Astrocyte (in vitro differentiated cells and primary cell): Measurements from ENCODE around the gene RIMBP2. TPM values are rescaled to one million over a fixed set of nuclear protein-coding genes. Genes with fewer than 3 reads are reported as not detected.

Experiments used
- DNase-seq: peaks from one replicate; pipeline ENCODE4 v3.0.0-alpha.2; 2010; ENCODE audit warnings: low read depth
- FAIRE-seq: peaks from 2 replicates; lab custom pipeline; 2011; peaks lifted over from hg19 to GRCh38; lab: Jason Lieb, UNC
- H2AFZ ChIP-seq: 2 replicates; pipeline ENCODE4 v1.6.0; 2012; ENCODE audit warnings: low read depth, low read length, inconsistent platforms
- H3K27ac ChIP-seq: 2 replicates; pipeline ENCODE4 v1.5.1; 2011; ENCODE audit warnings: low read depth, low read length, inconsistent platforms
- H3K27me3 ChIP-seq: 2 replicates; pipeline ENCODE4 v1.6.0; 2011; ENCODE audit warnings: low read length, inconsistent platforms; ENCODE audit not compliant: insufficient read depth
- H3K36me3 ChIP-seq: 2 replicates; pipeline ENCODE4 v1.5.1; 2011; ENCODE audit warnings: low read length, inconsistent platforms; ENCODE audit not compliant: insufficient read depth
- H3K4me1 ChIP-seq: 2 replicates; pipeline ENCODE4 v1.5.1; 2011; ENCODE audit warnings: low read length, inconsistent platforms; ENCODE audit not compliant: insufficient read depth
- H3K4me2 ChIP-seq: 2 replicates; pipeline ENCODE4 v1.6.0; 2012; ENCODE audit warnings: low read length, inconsistent platforms
- H3K4me3 ChIP-seq: 2 replicates; pipeline ENCODE4 v1.5.1; 2011; ENCODE audit warnings: low read depth, mild to moderate bottlenecking, low read length, inconsistent platforms; ENCODE audit not compliant: insufficient read depth
- H3K79me2 ChIP-seq: 2 replicates; pipeline ENCODE4 v1.6.0; 2012; ENCODE audit warnings: mild to moderate bottlenecking, low read length, inconsistent platforms; ENCODE audit not compliant: insufficient read depth
- H3K9ac ChIP-seq: 2 replicates; pipeline ENCODE4 v1.6.0; 2012; ENCODE audit warnings: mild to moderate bottlenecking, low read length, inconsistent platforms
- H3K9me3 ChIP-seq: 2 replicates; pipeline ENCODE4 v1.5.1; 2012; ENCODE audit warnings: low read depth, mild to moderate bottlenecking, low read length, inconsistent platforms; ENCODE audit not compliant: insufficient read depth
- H4K20me1 ChIP-seq: 2 replicates; pipeline ENCODE4 v1.6.0; 2012; ENCODE audit warnings: low read length, inconsistent platforms; ENCODE audit not compliant: insufficient read depth
- H3K27ac Mint-ChIP-seq: one replicate; pipeline ENCODE4 v1.8.0; 2021; ENCODE audit warnings: mild to moderate bottlenecking, mixed read lengths; ENCODE audit not compliant: unreplicated experiment
- H3K27me3 Mint-ChIP-seq: one replicate; pipeline ENCODE4 v1.8.0; 2021; ENCODE audit warnings: low read depth, mixed read lengths; ENCODE audit not compliant: unreplicated experiment
- H3K36me3 Mint-ChIP-seq: one replicate; pipeline ENCODE4 v1.8.0; 2021; ENCODE audit warnings: low read depth, mixed read lengths; ENCODE audit not compliant: unreplicated experiment
- H3K4me1 Mint-ChIP-seq: one replicate; pipeline ENCODE4 v1.8.0; 2021; ENCODE audit warnings: low read depth, mixed read lengths; ENCODE audit not compliant: unreplicated experiment
- H3K4me3 Mint-ChIP-seq: one replicate; pipeline ENCODE4 v1.8.0; 2021; ENCODE audit warnings: mild to moderate bottlenecking, moderate library complexity, mixed read lengths; ENCODE audit not compliant: unreplicated experiment
- H3K9me3 Mint-ChIP-seq: one replicate; pipeline ENCODE4 v1.8.0; 2021; ENCODE audit warnings: mild to moderate bottlenecking, mixed read lengths; ENCODE audit not compliant: unreplicated experiment
- EZH2 ChIP-seq: IDR thresholded peaks from 2 replicates; pipeline ENCODE4 v1.6.1; 2012; ENCODE audit warnings: mild to moderate bottlenecking, low read length, inconsistent platforms; ENCODE audit not compliant: insufficient read depth
- total RNA-seq: library from RNA; stranded (reverse); gene quantifications from 2 replicates; pipeline ENCODE4 v1.2.1, GENCODE V29; 2021
- TF ChIP-seq, protein P1 (sequence below): IDR thresholded peaks from 2 replicates; pipeline ENCODE4 v1.5.1; 2011; ENCODE audit warnings: low read depth, mild to moderate bottlenecking, inconsistent platforms, low read length, moderate library complexity; ENCODE audit not compliant: insufficient read depth

RIMBP2 gene
- total RNA-seq, 1 donor from 2014 or later: 2.2 TPM

DNA sequence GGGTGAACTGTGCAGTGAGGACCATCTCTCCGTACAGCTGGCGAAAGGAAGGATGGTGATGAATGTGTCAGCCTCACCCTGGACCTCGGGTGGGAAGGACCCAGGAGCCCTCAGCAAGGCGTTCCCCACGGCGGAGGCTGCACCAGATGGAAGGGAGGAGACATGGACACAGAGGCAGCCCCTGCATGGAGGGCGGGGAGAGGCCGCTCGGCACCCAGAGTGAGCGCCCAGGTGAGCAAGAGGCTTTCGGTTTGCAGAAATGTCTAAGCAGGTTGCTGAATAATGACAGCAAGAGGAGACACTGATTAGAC is 268.5 kb downstream of the RIMBP2 start:
- FAIRE-seq: no peak
- Mint-ChIP-seq H3K27ac (no peak overlapping the region), H3K9me3 (peaks cover 23% of the 10 kb centered on the region), H3K4me1 (no peaks in the 10 kb centered on the region), H3K27me3 (peaks cover 11% of the 10 kb centered on the region), H3K36me3 (no peaks in the 10 kb centered on the region), H3K4me3 (no peak overlapping the region)
- no peaks in the 10 kb centered on the region for H4K20me1 ChIP-seq
- no peak for DNase-seq
- H3K9me3 ChIP-seq: peaks cover 4% of the 10 kb centered on the region
- no peaks in the 10 kb centered on the region for H3K4me1 ChIP-seq
- no peak overlapping the region for H3K4me2 ChIP-seq
- no peaks in the 10 kb centered on the region for H3K36me3 ChIP-seq
- H3K4me3 ChIP-seq: no peak overlapping the region
- no peak overlapping the region for H3K9ac ChIP-seq
- H3K27ac ChIP-seq: no peak overlapping the region
- TF ChIP-seq EZH2: no peak
- TF ChIP-seq, protein P1, sequence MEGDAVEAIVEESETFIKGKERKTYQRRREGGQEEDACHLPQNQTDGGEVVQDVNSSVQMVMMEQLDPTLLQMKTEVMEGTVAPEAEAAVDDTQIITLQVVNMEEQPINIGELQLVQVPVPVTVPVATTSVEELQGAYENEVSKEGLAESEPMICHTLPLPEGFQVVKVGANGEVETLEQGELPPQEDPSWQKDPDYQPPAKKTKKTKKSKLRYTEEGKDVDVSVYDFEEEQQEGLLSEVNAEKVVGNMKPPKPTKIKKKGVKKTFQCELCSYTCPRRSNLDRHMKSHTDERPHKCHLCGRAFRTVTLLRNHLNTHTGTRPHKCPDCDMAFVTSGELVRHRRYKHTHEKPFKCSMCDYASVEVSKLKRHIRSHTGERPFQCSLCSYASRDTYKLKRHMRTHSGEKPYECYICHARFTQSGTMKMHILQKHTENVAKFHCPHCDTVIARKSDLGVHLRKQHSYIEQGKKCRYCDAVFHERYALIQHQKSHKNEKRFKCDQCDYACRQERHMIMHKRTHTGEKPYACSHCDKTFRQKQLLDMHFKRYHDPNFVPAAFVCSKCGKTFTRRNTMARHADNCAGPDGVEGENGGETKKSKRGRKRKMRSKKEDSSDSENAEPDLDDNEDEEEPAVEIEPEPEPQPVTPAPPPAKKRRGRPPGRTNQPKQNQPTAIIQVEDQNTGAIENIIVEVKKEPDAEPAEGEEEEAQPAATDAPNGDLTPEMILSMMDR: no peak
- no peaks in the 10 kb centered on the region for H3K79me2 ChIP-seq
- no peak overlapping the region for H2AFZ ChIP-seq
- H3K27me3 ChIP-seq: no peaks in the 10 kb centered on the region

DNA sequence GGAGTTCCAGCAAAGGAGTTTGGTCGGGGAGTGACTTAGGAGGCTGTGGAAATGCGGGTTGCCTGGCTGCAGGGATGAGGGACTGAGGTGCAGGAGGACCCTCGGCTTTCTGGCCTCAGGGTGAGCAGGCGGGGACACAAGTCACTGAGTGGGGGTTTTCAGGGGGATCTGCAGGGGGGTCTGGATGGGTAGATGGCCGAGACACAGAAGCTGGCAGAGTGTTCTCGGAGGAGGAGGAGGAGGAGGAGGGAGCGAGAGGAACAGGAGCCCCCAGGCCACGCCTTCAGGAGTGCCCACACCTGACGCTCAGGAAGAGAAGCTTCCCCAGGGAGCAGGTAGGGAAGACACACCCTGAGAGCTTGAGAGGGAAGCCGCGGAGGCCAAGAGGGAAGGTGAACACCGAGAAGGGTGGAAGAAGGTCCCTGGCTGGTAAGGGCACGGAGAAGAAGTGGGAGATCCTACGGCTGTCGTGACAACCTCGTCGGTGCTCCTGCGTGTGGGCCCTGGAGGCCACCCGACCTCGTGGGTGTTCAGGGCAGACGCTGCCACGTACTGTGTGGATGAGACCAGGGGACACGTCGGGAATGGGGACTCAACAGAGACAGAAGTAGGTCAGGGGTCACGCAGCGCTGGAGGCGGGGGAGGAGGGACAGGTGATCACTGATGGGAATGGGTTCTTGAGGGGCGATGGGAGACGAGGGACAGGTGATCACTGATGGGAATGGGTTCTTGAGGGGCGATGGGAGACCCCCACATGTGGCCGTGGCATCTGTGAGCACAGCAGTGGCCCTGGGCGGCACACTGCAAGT is 269.0 kb downstream of the RIMBP2 start:
- H3K27ac Mint-ChIP-seq: no peak overlapping the region

More for the DNA sequence above, 269.0 kb downstream of the RIMBP2 start:
- H3K4me3 ChIP-seq: no peak overlapping the region
- H3K79me2 ChIP-seq: no peaks in the 10 kb centered on the region
- peaks cover 4% of the 10 kb centered on the region for H3K9me3 ChIP-seq
- no peak overlapping the region for H3K9ac ChIP-seq
- no peaks in the 10 kb centered on the region for H3K36me3 Mint-ChIP-seq
- no peaks in the 10 kb centered on the region for H3K4me1 ChIP-seq
- FAIRE-seq (no peak), DNase-seq (no peak)
- H3K9me3 Mint-ChIP-seq: peaks cover 23% of the 10 kb centered on the region
- H2AFZ ChIP-seq: no peak overlapping the region
- TF ChIP-seq, protein P1: no peak
- no peak for TF ChIP-seq EZH2
- no peak overlapping the region for H3K4me3 Mint-ChIP-seq
- peaks cover 11% of the 10 kb centered on the region for H3K27me3 Mint-ChIP-seq
- H3K27me3 ChIP-seq: no peaks in the 10 kb centered on the region
- H3K36me3 ChIP-seq: no peaks in the 10 kb centered on the region
- H4K20me1 ChIP-seq: no peaks in the 10 kb centered on the region
- H3K4me2 ChIP-seq: no peak overlapping the region
- H3K27ac ChIP-seq: no peak overlapping the region
- H3K4me1 Mint-ChIP-seq: no peaks in the 10 kb centered on the region
